ENCODE results near the gene CTAGE1.
"Not testable (repeated sequence)": the region's sequence is repeated elsewhere in the genome, so short reads cannot be mapped to it uniquely, and the experiment has no call there.

The CTAGE1 gene

DNA sequence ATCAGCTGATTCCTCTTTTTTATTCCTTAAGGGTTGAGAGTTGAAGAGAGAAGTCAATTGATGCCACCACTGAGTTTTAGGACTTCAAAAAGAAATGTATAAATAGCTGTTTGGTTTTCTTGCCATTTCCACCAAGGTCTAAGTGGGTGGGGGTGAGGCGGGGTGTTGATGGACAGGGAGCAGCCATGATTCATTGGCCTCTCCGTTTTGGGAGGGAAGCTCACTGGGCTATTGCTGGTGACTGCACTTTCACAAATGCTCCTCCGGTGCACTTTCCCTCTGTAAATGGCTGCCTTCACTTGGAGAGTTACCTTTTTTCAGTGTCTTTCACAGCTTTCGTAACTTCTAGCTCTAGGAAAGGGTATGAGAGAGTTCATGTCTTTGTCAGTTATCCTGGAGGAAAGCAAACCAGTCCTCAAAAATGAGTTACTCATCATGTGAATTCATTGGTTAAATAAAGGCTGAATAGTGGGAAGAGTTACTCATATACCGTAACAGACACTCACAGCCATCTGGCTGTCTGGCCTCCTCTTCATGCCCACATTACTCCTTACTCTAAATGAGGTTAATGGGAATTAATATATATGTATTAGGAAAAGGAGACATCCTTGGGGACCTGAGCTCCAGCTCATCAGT, 17.4 kb upstream of the CTAGE1 start:
- no peak for DNase-seq (ENCODE audit: low read depth)

DNA sequence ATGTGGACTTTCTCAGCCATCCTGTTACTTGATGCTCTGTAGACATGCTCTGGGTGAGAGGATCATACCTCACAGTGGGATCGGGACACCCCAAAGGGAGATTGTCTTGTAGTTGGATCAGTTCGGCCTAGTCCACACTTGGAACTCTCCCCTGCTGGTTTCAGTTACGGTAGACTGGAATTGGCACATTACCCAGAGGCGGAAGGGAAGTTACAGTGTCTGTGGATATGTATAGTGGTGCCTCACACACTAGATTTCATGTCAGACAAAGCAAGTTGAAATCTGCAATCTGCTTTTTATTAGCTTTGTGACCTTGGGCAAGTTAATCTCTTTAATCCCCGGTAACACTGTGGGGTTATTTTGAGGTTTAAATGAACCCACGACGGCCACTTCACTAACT, 16.2 kb upstream of the CTAGE1 start:
- peak; percentile 78 for DNase-seq (ENCODE audit: low read depth)

DNA sequence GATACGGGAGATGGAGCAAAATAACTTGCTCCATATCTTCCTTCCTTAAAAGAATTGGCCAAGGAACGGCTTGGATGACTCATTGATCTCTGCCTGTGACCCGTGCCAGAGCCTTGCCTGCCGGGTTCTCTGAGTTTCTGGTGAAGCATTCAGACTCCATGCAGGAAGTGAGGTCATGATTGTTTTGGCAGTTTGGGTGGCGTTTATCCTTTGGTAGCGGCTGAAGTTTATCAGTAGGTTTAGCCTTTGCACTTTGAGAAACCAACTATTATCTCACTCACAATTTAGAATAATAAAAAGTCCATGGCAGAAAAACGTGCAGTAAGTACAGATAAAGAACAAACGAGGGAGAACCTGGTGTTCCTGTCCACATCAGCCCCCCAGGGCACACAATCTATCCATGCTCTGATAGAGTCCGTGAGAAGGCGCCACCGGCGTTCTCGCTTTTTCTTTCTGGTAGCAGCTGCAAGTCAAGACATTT, 15.0 kb upstream of the CTAGE1 start:
- peak; percentile 84 for DNase-seq (ENCODE audit: low read depth)

DNA sequence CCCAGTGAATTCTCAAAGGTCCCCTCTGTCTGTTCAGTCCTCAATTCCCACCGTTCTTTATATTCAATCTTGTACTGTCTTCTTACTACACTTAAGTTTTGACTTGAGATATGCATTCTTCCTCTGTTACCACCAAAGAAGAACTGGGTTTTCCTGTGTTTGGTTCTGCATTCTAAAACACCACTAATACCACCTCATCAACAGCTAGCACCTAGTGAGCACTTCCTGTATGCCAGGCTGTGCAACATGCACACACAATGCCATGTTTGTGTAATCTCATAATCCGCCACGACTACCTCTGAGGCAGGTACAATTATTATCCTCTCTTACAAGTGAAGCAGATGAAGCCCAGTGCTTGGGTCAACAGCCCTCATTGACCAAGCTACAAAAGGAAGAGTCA, 11.8 kb upstream of the CTAGE1 start:
- no peak for DNase-seq (ENCODE audit: low read depth)

DNA sequence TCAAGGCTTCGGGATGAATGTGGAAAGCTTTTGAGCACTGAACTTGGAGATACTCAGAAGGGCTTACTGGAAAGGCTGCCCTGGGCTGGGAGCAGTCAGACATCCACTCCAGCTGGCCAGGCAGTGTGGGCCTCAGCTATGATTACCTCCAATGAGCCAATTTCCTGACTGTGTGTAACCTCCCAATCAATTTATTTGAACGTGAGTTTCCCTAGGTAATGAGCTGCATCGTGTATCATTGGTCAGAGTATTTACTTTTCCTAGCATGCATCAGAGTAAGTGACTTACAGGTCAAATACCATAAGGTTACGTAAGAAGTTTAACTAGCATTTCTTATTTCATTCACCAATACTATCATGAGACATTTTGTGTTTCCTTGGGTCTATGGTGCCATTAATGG, 11.0 kb upstream of the CTAGE1 start:
- DNase-seq (ENCODE audit: low read depth): no peak

DNA sequence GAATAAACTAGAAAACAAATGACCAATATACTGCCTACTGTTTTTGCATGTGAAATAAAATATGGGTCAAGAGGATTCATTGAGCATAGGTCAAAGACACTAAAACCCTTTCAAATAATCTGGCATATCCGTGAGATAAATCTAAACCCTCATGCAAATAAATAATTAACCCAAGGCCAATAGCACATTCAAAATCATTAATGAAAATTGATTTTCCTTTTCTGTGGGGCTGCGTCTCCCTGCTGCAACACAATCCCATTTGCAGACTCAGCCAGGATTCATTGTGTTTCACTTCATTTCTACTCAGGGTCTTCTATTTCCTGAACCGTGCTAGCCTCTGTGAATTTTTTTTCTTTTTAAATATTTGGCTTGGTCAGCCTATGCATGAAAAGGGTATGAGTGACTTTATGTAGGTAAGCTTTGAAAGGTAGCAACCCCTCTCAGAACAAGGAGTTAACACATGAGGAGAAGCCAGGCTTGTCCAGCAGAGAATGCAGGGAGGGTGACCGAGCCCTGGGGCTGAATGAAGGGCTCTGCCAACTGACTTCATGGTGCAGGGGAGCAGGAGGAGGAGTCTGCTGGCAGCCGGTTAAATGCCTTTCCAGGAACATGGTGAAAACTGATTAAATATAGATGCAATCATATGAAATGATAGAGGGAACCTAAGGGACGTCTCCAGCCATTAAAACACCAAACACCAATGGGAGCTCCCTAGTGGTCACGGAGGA, 10.3 kb upstream of the CTAGE1 start:
- DNase-seq (ENCODE audit: low read depth): no peak

DNA sequence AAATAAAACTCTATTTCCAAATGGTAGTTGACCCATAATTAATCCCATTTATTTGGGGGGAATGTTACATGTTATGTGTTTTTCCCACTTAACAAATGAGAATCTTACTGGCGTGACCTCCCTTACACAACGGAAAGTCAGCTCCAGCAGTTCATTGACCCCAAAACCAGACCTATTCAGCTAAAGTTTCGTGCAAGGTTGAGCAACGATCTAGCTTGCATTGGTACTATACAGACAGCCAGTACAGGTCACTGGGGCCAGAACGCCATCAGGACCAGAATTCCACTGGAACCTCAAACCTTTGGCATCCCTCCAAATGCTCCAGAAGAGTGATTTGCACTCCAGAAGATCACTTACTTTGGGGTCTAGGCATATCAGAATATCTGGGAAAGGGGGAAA, 6.8 kb upstream of the CTAGE1 start:
- DNase-seq (ENCODE audit: low read depth): no peak

DNA sequence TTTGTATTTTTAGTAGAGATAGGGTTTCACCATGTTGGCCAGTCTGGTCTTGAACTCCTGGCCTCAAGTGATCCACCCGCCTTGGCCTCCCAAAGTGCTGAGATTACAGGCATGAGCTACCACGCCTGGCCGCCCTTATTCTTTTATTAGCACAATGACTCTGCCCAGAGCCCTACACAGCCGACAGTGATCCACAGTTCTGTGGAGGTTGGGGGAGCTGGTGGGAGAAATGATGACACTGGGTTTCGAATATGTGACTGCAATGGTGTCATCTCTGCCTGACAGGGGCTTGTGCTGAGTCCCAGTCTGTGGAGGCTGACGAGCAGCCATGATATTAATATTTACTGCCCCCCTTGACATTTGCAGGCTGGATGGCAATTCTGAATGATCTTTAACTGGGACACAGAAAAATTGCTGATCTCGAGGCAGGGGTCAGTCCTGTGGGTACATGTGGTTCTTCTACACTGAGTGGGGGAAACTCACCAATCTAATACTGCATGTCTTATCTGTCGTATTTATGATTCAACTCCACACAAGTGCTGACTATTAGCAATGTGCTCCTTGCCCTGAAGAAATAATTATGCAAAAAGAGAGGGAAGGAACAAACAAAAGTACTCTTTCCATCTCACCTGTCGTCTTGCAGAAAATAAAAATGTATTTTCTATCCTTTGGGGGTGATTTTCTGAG, 6.3 kb upstream of the CTAGE1 start:
- no peak for DNase-seq (ENCODE audit: low read depth)

DNA sequence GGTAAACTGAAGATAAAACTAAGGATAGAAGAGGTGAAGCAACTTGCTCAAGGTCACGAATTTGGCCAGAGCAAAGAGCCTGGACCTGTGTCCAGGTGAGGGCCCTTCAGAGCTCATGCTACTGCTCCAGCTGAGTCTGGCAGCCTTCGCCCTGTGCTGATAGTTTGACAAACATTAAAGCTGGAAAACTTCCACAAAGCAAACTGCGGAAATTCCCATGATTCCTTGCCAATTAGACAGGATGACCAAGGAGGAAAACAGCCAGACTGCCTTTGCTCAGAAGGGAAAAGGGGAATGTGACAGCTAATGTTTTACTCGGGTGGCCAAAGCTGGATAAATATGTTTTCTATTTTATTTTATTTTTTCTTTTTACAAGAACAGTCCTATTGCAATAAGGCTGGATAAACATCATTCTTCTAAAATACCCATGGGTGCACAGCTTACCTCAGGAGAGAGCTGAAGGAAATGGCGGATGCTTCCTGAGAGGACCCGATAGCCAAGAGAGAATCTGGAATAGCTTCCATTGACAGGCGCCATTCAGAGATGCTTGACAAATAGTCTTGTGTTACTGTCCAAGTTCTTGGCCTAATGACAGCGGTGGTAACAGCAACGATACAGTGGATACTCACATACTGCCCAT, 5.3 kb upstream of the CTAGE1 start:
- peak; percentile 53 for DNase-seq (ENCODE audit: low read depth)

DNA sequence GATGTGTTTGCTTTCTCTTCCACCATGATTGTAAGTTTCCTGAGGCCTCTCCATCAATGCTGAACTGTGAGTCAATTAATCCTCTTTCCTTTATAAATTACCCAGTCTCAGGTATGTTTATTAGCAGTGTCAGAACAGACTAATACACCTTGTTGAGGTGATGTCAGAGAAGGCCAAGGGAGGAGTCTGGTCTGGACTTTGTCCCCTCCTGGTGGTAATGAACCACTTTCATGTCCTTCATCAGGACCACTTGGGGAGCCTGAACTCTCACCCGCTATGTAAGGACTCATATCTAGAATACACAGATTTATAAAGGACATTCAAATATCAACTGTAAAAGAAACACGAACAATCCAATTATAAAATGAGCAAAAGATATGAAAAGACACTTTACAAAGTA, 2.9 kb upstream of the CTAGE1 start:
- no peak for DNase-seq (ENCODE audit: low read depth)

DNA sequence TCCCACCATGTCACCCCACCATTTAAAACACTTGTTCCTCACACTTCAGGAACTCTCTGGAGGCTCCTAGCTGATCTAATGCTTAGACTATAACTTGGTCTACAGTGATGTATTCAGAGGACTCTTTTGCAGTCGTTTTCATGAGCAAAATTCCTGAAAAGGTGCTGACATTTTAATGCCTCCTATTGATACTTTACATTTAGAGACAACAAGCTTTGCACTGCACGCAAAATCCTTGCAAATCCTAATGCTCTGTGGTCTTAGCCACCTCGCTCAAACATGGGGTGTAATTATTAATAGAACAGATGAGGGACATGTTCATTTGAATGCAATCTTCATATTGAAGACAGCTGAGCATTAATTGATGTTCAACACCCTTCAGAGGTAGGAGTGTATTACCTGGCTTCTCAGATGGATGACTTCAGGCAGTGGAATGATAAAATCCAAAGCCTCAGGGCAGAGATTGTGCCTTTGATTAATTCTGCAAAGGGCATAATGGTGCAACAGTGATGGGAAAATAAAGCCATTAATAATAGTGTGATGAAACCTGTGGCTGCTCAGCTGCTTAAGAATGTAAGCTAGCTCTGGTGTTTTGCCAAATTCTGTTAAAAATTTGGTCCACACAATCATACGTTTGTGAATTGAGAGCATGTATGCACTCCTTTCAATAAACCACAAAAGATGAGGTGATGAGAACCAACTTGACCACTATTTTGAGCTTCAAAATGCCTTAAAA, 5.4 kb downstream of the CTAGE1 start:
- DNase-seq (ENCODE audit: low read depth): peak; percentile 30

DNA sequence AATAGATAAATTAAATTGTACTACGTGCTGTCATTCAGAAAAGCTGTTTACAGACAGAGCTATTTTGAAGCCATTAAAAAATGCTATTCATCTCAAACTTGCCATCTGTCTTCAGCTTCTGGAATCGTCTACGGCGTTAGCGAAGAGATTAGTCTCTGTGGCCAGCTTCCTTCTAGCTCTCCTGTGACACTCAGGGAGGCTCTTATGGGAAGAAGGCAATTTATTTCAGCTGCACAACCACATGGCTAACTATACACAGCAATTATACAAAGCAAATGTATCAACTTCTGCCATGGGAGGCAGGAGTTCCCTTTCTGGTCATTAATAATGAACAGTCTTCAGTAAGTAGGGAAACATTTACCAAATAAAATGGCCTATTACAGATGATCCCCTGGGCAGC, 6.3 kb downstream of the CTAGE1 start:
- no peak for DNase-seq (ENCODE audit: low read depth)

DNA sequence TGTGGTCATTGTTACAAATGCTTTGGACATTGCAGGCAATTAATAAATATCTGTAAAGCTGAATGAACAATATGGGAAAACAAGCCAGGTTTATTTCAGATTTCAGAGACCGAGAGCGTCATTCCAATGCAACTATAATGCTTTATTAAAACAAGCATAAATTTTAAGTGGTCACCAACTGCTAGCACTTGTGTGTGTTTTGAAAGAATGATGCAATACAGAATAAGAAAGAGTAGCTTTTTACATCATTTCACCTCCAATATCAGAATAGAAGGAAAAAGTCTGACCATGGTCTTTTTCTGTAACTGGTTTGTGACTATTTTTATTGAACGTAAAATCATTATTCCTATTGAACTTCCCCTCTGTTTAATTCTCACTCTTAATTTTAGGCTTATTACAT, 7.6 kb downstream of the CTAGE1 start:
- no peak for DNase-seq (ENCODE audit: low read depth)

DNA sequence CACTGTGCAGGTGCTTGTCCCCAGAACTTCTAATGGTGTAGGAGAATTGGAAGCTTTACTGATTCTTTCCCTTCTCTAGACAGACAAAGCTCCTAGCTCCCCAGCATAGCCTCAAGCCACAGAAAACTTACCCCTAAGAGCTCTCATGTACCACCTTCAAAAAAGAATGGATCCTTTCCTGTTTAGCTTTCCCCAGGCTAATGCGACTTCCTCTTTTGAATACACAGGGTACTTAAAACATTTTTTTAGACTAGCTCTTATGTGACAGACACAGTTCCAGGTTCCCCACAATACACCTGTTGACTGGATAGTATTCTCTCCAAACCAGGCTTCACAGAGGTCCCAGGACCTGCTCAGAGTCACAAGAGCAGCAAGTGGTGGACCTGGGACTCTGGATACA, 8.3 kb downstream of the CTAGE1 start:
- DNase-seq (ENCODE audit: low read depth): no peak

DNA sequence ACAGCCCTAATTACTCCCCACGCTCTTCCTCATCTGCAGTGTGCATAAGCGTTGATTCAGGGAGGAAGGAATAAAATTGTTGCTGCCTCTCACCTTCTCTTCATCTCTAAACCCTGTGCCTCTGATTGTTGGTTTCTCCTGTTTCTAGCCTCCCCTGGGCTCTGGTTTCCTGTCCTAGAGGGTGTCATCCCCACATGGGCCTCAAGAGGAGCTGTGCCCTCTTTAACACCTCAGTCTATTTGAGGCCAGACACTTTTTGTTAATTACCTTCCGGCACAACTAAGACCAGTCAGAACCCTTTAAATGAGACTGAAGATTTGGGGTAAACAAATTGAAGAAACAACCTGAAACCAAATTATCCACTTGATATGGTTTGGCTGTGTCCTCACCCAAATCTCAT, 9.7 kb downstream of the CTAGE1 start:
- DNase-seq (ENCODE audit: low read depth): no peak

DNA sequence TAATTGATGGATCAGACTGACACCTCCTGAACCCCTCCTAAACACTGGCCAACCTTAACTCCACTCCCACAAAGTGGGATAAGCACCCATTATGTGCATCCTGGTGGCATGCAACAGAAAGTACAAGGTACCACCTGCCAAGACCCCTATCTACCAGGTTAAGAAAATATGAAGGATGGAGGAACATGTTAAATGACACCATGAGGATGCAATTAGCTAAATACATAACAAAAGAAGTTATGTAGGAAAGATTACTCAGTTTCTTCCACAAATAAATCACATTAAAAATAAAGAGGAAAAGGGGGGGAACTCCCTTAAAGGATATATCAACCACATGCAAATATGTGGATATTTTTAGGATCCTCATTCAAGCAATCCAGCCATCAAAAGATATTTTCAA, 12.6 kb downstream of the CTAGE1 start:
- DNase-seq (ENCODE audit: low read depth): no peak

DNA sequence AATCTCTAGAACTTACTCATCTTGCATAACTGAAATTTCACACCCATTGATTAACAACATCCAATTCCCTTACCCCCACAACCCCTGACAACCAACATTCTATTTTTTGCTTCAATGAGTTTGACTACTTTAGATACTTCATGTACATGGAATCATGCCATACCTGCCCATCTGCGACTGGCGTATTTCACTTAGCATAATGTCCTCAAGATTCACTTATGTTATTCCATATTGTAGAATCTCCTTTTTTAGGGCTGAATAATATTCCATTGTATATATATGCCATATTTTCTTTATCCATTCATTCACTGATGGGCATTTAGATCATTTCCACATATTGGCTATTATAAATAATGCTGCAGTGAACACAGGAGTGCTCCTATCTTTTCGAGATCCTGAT, 13.8 kb downstream of the CTAGE1 start:
- DNase-seq (ENCODE audit: low read depth): no peak

DNA sequence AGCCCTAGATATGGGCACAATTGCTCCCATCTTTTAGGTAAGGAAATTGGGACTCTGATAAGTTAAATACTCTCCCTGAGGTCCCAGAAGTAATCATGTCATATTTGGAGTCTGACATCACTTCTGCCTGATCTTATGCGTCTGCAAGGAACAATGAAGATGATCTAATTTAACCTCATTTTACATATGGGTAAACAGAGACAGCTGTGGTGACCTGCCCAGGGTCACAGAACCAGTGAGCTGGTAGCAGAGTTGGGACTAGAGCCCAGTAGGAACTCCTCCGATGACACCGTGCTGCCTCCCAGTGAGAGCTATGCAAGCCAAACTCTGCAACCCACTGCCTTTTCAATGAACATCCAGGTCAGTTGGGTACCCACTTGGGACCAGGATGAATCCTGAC, 17.8 kb downstream of the CTAGE1 start:
- no peak for DNase-seq (ENCODE audit: low read depth)

DNA sequence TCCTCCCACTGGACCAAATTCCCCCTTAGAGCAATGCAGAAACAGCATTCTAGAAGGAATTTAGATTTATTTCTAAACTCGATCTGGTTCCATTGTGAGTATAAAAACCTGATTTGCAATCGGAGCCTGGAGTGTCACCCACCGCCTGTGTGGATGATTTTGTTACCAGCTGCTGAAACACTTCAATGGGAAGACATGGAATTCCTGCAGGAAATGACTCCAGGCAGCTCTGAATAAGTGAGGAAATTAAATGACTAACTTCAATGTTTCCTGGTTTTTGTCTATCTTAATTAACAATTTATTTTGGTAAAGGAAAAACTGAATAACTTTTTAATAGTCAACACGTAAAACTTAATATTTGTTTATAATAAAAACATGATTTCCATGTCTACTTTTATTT, 19.3 kb downstream of the CTAGE1 start:
- DNase-seq (ENCODE audit: low read depth): no peak

DNA sequence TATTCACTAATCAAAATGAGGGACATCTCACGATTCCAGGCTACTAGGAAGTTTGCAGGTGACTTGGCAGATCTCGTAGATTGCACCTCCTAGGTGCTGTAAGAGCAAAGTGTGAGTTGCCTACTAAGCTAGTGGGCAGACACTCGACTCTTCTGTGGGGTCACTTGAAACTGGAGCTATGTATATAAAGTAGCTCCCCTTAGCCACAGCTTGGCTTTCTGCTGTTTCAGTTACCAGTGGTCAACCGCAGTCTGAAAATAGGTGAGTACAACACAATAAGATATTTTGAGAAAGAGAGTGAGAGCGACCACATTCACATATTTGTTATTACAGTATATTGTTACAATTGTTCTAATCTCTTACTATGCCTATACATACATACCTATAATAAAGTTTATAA, 23.3 kb downstream of the CTAGE1 start:
- DNase-seq (ENCODE audit: low read depth): no peak

DNA sequence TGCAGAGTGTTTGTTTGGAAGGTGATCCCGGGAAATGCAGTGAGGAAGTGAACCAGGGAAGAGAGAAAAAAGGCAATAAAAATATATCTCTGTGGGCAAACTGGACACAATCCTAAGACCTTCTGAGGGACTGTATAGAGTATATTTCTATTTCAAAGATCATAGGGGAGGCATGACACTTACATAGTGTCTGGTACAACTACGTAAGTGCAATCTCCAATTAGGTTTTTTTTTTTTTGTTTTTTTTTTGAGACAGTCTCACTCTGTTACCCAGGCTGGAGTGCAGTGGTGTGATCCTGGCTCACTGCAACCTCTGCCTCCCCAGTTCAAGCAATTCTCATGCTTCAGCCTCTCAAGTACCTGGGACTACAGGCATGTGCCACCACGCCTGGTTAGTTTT, 24.6 kb downstream of the CTAGE1 start:
- DNase-seq (ENCODE audit: low read depth): not testable (repeated sequence)
